Astrocyte (in vitro differentiated cells and primary cell): Measurements from ENCODE around the gene OR9G1.

ENCODE experiments used
- CTCF ChIP-seq: IDR thresholded peaks from 2 replicates; pipeline ENCODE4 v1.5.1; 2011; ENCODE audit warnings: low read depth, mild to moderate bottlenecking, inconsistent platforms, low read length, moderate library complexity; ENCODE audit not compliant: insufficient read depth
- EZH2 ChIP-seq: IDR thresholded peaks from 2 replicates; pipeline ENCODE4 v1.6.1; 2012; ENCODE audit warnings: mild to moderate bottlenecking, low read length, inconsistent platforms; ENCODE audit not compliant: insufficient read depth

GRCh38 chr11:56716379-56716854 lies 17.5 kb downstream of the OR9G1 start:
- TF ChIP-seq CTCF (no peak), EZH2 (no peak)
